Measurements from ENCODE around the gene HIP1. TPM values are rescaled to one million over a fixed set of nuclear protein-coding genes. Genes with fewer than 3 reads are reported as not detected.

HIP1 gene
- total and polyA plus RNA-seq, 2 of the 4 experiments (the other 2 are of a cell fraction): 6.8 to 10.0 TPM

- Histone ChIP-seq H3K18ac (ENCODE audit: low read depth, low read length) (no peak overlapping the region), H2AK5ac (ENCODE audit: low read depth, low read length) (no peak overlapping the region), H3K36me3 (ENCODE audit: control insufficient read depth, insufficient read depth, low read length) (no peaks in the 10 kb centered on the region), H3K9me3 (ENCODE audit: control insufficient read depth, insufficient read depth, low read length) (no peaks in the 10 kb centered on the region), H3K27me3 (ENCODE audit: control insufficient read depth, insufficient read depth, low read length) (no peaks in the 10 kb centered on the region), H3K79me1 (ENCODE audit: low read depth in 1 of 2, low read length in 2 of 2) (peaks cover 0 to 24% of the 10 kb centered on the region in 2 experiments; a peak in 2 of 4 replicates), H3K9me1 (ENCODE audit: insufficient read depth, low read length) (peaks cover 6% of the 10 kb centered on the region; the same call in 1 of the 2 replicates), H3K56ac (ENCODE audit: extremely low read depth, insufficient read depth, low read length) (no peak overlapping the region), H2BK15ac (ENCODE audit: low read depth, low read length) (no peak overlapping the region), H4K8ac (ENCODE audit: low read depth in 2 of 2, low read length in 2 of 2) (no peak overlapping the region), H2BK20ac (ENCODE audit: low read depth, low read length) (no peak overlapping the region), H3K4me3 (ENCODE audit: insufficient read depth, low read depth, low read length) (no peak overlapping the region), H3K9ac (ENCODE audit: low read depth, low read length) (no peak overlapping the region), H3K4me2 (ENCODE audit: low read depth, low read length) (no peak overlapping the region), H2AK9ac (replicated peaks; ENCODE audit: low read depth, low read length, poor library complexity) (no peak overlapping the region), H4K20me1 (ENCODE audit: insufficient read depth, low read length) (no peaks in the 10 kb centered on the region; the same call in 1 of the 2 replicates), H3K4me1 (ENCODE audit: control insufficient read depth, insufficient read depth, low read length) (0 out of 2 replicates have a peak, but pooled peaks cover 2% of the 10 kb centered on the region), H3K27ac (ENCODE audit: insufficient read depth, low read length) (no peak overlapping the region), H4K5ac (ENCODE audit: low read depth, low read length) (no peak overlapping the region), H2BK120ac (ENCODE audit: low read depth, low read length) (no peak overlapping the region), H3K14ac (replicated peaks; ENCODE audit: low read depth, low read length) (no peak overlapping the region), H3K23ac (ENCODE audit: low read depth, low read length) (no peak overlapping the region), H4K91ac (ENCODE audit: insufficient read depth, low read depth, low read length) (no peak overlapping the region), H2BK5ac (ENCODE audit: low read depth, low read length, poor library complexity, severe bottlenecking) (no peak overlapping the region), H2AFZ (replicated peaks; ENCODE audit: low read length, poor library complexity) (no peak overlapping the region), H3K4ac (ENCODE audit: low read depth, low read length) (no peak overlapping the region)
- ATAC-seq (ENCODE audit: low read depth) (no peak), DNase-seq (no peak)
- 100% methylated on average over 1 of the region's 9 CpGs; no CpG with 5 or more reads in 1 of the 2 experiments for WGBS, 2 experiments (ENCODE audit: extremely low coverage in 2 of 2, insufficient read length in 1 of 2)
- intact Hi-C loops (cut with micrococcal nuclease): no loop called here
- no TSS peak for BruUV-seq (replicated peaks)
- POLR2A ChIA-PET (ENCODE audit: unreplicated experiment): no interaction called here
- dilution Hi-C loops (cut with HindIII; ENCODE audit: low sequenced_read_pairs, unreplicated experiment): no loop called here
- no peak for TF ChIP-seq CEBPB (IDR thresholded peaks at IDR 0.05; ENCODE audit: low read depth, low read length)
- TF ChIP-seq FOS (IDR thresholded peaks at IDR 0.05; ENCODE audit: low read depth, low read length): no peak
- TF ChIP-seq RFX5 (IDR thresholded peaks at IDR 0.05; ENCODE audit: low read depth, low read length): no peak
- no peak for TF ChIP-seq MAFK (IDR thresholded peaks at IDR 0.05; ENCODE audit: low read depth, low read length)
- TF ChIP-seq BHLHE40 (IDR thresholded peaks at IDR 0.05; ENCODE audit: low read depth, low read length): no peak
- TF ChIP-seq NFE2L2 (IDR thresholded peaks at IDR 0.05; ENCODE audit: low read depth, low read length): no peak
- no peak for TF ChIP-seq POLR2A (IDR thresholded peaks at IDR 0.05; ENCODE audit: low read depth, low read length)
- TF ChIP-seq ELK1 (IDR thresholded peaks at IDR 0.05; ENCODE audit: borderline replicate concordance, low read depth, low read length): no peak
- no peak for TF ChIP-seq MAZ (IDR thresholded peaks at IDR 0.05; ENCODE audit: borderline replicate concordance, low read depth, low read length)
- no peak for TF ChIP-seq CHD1 (IDR thresholded peaks at IDR 0.05; ENCODE audit: low read depth, low read length)
- in situ Hi-C loops (cut with MboI; ENCODE audit: low sequenced_read_pairs): no loop called here
- CTCF ChIA-PET: no interaction called here
These were observed 122.1 kb downstream of the HIP1 start for GRCh38 chr7:75616421-75617167.
